Breast epithelium (tissue), 3 donors: ENCODE data around the gene STAG1.

Experiments
- CTCF ChIP-seq, 3 donors: fragments of 450-650 bp; IDR thresholded peaks; one replicate each; pipeline ENCODE4 v1.5.1; 2016 to 2017; ENCODE audit warnings: antibody characterized with exemption in 3 of 3, mild to moderate bottlenecking in 3 of 3, moderate library complexity in 3 of 3
- POLR2A ChIP-seq: fragments of 450-650 bp; IDR thresholded peaks from one replicate; pipeline ENCODE4 v1.6.1; 2016; ENCODE audit warnings: antibody characterized with exemption, mild to moderate bottlenecking, moderate library complexity

- TF ChIP-seq POLR2A (no peak), CTCF (IDR thresholded peaks at IDR 0.05) (no peak)
These were observed 28.6 kb upstream of the STAG1 start for GRCh38 chr3:136780741-136781140.
